Natural killer cell (primary cell): ENCODE data around the gene TBL3. TPM values are rescaled to one million over a fixed set of nuclear protein-coding genes. Genes with fewer than 3 reads are reported as not detected.

Experiments used
- ATAC-seq, 3 donors: fragments of 150-1000 bp in 2 of 3; fragments of 200-7000 bp in 1 of 3; cut with Tn5 transposase; 1 replicate in 1 of 3; 2 replicates in 2 of 3; pipeline ENCODE4 v1.10.0; 2021; ENCODE audit warnings: mild to moderate bottlenecking in 2 of 3, moderate library complexity in 2 of 3
- DNase-seq, 2 donors: peaks; one replicate each; pipeline versions ENCODE4 v3.0.0 to v3.0.0-alpha.2; 2013 to 2021; ENCODE audit warnings: mixed read lengths in 1 of 2
- H3K27ac ChIP-seq: one replicate; pipeline ENCODE4 v1.5.1; 2013; ENCODE audit warnings: mild to moderate bottlenecking, low read length
- H3K27me3 ChIP-seq: one replicate; pipeline ENCODE4 v1.6.1; 2013; ENCODE audit warnings: low read length; ENCODE audit not compliant: control insufficient read depth, insufficient read depth
- H3K36me3 ChIP-seq: one replicate; pipeline ENCODE4 v1.6.1; 2013; ENCODE audit warnings: low read length; ENCODE audit not compliant: control insufficient read depth, insufficient read depth
- H3K4me1 ChIP-seq: one replicate; pipeline ENCODE4 v1.6.1; 2013; ENCODE audit warnings: low read length; ENCODE audit not compliant: control insufficient read depth, insufficient read depth
- H3K4me3 ChIP-seq: one replicate; pipeline ENCODE4 v1.5.1; 2013; ENCODE audit warnings: low read length
- H3K9me3 ChIP-seq: one replicate; pipeline ENCODE4 v1.6.1; 2013; ENCODE audit warnings: low read length; ENCODE audit not compliant: control insufficient read depth, insufficient read depth
- H3K27ac Mint-ChIP-seq, 2 donors: one replicate each; pipeline ENCODE4 v1.8.0; 2022; ENCODE audit warnings: mild to moderate bottlenecking in 2 of 2, mixed read lengths in 2 of 2, moderate library complexity in 1 of 2
- H3K27me3 Mint-ChIP-seq, 2 donors: one replicate each; pipeline ENCODE4 v1.8.0; 2022; ENCODE audit warnings: low read depth in 2 of 2, mixed read lengths in 2 of 2
- H3K36me3 Mint-ChIP-seq: one replicate; pipeline ENCODE4 v1.8.0; 2022; ENCODE audit warnings: mixed read lengths
- H3K4me1 Mint-ChIP-seq, 2 donors: one replicate each; pipeline ENCODE4 v1.8.0; 2022; ENCODE audit warnings: mixed read lengths in 2 of 2
- H3K4me3 Mint-ChIP-seq: one replicate; pipeline ENCODE4 v1.8.0; 2022; ENCODE audit warnings: mild to moderate bottlenecking, moderate library complexity, mixed read lengths
- H3K9me3 Mint-ChIP-seq, 2 donors: one replicate each; pipeline ENCODE4 v1.8.0; 2022; ENCODE audit warnings: mixed read lengths in 2 of 2
- WGBS: methylation state at CpG from one replicate; pipeline ENCODE4 v1.1.7; 2013; ENCODE audit warnings: missing lambda C conversion rate; ENCODE audit not compliant: insufficient coverage; 5-methylcytosine and 5-hydroxymethylcytosine counted together
- intact Hi-C: fragments of 100-400 bp; cut with micrococcal nuclease; formaldehyde crosslinking; loops from one replicate; pipeline ENCODE4 v1.14.2; 2022
- total RNA-seq, 4 donors: library from RNA; stranded (reverse); fragments of 120-200 nt in 1 of 4; gene quantifications; one replicate each; pipeline versions ENCODE4 v1.2.3 to v1.2.4, GENCODE V29; 2013 to 2022
- TF ChIP-seq, protein P1 (sequence below): fragments of 200-600 bp; IDR thresholded peaks from one replicate; pipeline ENCODE4 v1.8.0; 2022; ENCODE audit warnings: antibody characterized with exemption

TBL3 gene
- total RNA-seq, 3 donors from 2014 or later (not counting 1 experiment from before 2014, with no cell fraction given): 25.1 to 28.9 (median 28.1) TPM

DNA sequence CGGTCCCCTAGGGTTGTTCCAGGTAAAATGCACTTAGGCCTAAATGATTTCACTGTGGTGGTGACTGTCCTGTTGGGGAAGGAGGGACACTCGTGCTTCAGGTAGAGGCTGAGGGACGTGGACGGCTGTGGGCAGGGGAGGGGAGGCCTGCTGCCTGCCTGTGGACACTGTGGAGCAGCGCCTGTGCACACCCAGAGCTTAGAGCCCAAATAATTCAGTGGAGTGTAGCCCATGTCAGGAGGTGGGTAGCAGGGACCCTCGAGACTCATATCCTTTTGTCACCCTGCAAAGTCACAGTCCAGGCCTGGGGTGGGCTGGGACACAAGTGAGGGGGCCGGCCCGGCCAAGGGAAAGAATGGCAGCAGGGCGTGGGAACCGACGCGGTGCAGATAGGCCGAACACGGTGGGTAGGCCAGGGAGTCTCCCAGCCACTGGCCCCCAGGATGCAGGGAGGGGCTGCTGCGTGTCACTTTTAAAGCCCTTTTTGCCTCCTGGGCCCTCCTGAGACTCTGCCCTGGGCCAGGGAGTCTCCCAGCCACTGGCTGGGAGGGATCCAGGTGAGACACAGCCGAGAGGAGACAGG lies 54.1 kb downstream of the TBL3 start:
- H3K27ac Mint-ChIP-seq: peak overlapping the region in 1 of 2 donors; percentile 51
- no peaks in the 10 kb centered on the region for H3K36me3 Mint-ChIP-seq
- H3K4me1 ChIP-seq: peaks cover 31% of the 10 kb centered on the region

DNA sequence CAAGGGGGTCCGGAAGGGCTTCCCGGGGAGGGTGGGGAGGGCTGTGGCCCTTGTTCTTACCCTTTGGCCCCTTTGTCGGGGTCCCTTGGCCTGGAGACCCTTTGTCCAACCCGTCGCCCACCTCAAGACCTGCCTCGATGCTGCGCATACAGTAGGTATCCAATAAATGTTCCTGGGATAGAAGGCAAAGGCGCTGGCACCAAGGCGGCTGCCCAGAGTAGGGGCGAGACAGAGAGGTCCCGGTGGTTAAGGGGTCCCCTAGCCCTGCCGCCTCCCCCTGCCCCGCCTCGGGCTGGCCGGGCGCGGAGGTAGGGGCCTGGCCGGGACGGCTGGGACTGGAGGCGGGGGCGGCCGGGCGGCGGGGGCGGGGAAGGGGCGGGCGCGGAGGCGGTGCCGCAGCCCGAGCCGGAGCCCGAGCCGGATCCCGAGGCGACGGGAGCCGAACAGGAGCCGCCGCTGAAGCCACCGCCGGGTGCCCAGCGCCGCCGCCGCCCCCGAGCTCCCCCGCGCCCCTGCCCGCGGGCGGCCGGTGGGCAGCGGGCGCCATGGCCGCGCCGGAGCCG lies 54.7 kb downstream of the TBL3 start, which contains the start of gene NHERF2:
Gene NHERF2 (plus strand): TSS at position 442 of the 563 bp plus-strand sequence. CDS start 104 bp downstream, at position 546.
- peak within 1 kb of the TSS; percentile 78 for H3K4me3 Mint-ChIP-seq
- Histone ChIP-seq H3K27ac (no peak within 1 kb of the TSS), H3K9me3 (no peaks in the 10 kb centered on the region), H3K36me3 (no peaks in the 10 kb centered on the region), H3K4me3 (peak within 1 kb of the TSS; percentile 24), H3K4me1 (peaks cover 31% of the 10 kb centered on the region), H3K27me3 (peaks cover 10% of the 10 kb centered on the region)
- ATAC-seq (peak in 2 of 3 donors; percentile 22 to 28), DNase-seq (peak in 1 of 2 donors; percentile 61)
- peaks cover 8 to 21% of the 10 kb centered on the region in 2 donors for H3K4me1 Mint-ChIP-seq
- no peaks in the 10 kb centered on the region for H3K9me3 Mint-ChIP-seq
- 10% methylated on average over 59 of the region's 59 CpGs for WGBS
- TF ChIP-seq, protein P1, sequence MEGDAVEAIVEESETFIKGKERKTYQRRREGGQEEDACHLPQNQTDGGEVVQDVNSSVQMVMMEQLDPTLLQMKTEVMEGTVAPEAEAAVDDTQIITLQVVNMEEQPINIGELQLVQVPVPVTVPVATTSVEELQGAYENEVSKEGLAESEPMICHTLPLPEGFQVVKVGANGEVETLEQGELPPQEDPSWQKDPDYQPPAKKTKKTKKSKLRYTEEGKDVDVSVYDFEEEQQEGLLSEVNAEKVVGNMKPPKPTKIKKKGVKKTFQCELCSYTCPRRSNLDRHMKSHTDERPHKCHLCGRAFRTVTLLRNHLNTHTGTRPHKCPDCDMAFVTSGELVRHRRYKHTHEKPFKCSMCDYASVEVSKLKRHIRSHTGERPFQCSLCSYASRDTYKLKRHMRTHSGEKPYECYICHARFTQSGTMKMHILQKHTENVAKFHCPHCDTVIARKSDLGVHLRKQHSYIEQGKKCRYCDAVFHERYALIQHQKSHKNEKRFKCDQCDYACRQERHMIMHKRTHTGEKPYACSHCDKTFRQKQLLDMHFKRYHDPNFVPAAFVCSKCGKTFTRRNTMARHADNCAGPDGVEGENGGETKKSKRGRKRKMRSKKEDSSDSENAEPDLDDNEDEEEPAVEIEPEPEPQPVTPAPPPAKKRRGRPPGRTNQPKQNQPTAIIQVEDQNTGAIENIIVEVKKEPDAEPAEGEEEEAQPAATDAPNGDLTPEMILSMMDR: no peak
- peaks cover 0 to 9% of the 10 kb centered on the region in 2 donors for H3K27me3 Mint-ChIP-seq
- H3K36me3 Mint-ChIP-seq: no peaks in the 10 kb centered on the region
- H3K27ac Mint-ChIP-seq: peak within 1 kb of the TSS in 1 of 2 donors; percentile 51
- intact Hi-C loops: loop anchor here (10.0 kb wide), 1 partner anchor 238 kb away; the partner anchor contains the start of gene RNPS1

More for the DNA sequence above, 54.1 kb downstream of the TBL3 start:
- no peaks in the 10 kb centered on the region for H3K9me3 ChIP-seq
- intact Hi-C loops: loop anchor here (10.0 kb wide), 1 partner anchor 239 kb away; the partner anchor contains the start of gene RNPS1
- DNase-seq (no peak), ATAC-seq (no peak)
- TF ChIP-seq, protein P1: no peak
- Mint-ChIP-seq H3K27me3 (peaks cover 0 to 13% of the 10 kb centered on the region in 2 donors), H3K4me1 (peaks cover 8 to 21% of the 10 kb centered on the region in 2 donors), H3K9me3 (no peaks in the 10 kb centered on the region), H3K4me3 (peak overlapping the region; percentile 66)
- WGBS: 93% methylated on average over 16 of the region's 16 CpGs
- no peaks in the 10 kb centered on the region for H3K36me3 ChIP-seq
- no peak overlapping the region for H3K4me3 ChIP-seq
- H3K27ac ChIP-seq: no peak overlapping the region
- peaks cover 11% of the 10 kb centered on the region for H3K27me3 ChIP-seq

DNA sequence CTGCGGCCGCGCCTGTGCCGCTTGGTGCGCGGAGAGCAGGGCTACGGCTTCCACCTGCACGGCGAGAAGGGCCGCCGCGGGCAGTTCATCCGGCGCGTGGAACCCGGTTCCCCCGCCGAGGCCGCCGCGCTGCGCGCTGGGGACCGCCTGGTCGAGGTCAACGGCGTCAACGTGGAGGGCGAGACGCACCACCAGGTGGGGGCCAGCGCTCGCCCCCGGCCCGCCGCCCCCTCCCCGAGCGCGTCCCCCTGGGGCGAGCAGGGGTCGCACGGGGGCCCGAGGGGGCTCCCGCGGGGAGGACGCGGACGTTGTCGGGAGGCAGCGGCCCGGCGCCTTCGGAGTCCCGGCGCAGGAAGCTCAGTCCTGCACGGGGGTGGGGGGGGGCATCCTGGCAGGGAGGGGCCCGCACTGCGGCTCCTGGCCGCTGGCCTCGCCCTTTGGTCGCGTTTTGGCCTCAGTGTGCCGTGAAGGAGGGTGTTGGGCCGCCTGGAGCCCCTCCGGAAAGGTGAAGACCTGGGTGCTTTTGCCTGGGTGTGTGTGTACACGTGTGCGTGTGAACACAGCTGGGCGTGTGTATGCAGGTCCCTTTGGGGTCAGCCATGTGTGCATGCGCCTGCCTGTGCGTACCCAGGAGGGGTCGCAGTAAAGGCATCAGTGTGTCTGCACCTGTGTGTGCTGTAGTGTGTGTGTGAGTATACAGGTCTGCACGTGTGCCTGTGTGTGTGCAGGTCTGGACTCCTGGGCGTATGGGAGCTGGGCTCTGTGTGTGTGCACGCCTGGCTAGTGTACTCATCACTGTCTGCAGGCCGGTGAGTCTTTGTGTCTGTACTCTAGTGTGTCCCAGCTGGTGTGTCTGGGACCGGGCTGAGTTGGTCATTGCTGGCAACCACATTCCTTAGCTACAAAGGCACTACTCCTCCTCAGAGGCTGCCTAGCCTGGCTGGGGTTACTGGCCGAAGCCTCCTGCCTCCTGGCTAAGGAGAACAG lies 55.5 kb downstream of the TBL3 start:
- Mint-ChIP-seq H3K9me3 (no peaks in the 10 kb centered on the region), H3K27ac (no peak overlapping the region), H3K4me3 (peak overlapping the region; percentile 78), H3K27me3 (peaks cover 0 to 4% of the 10 kb centered on the region in 2 donors), H3K36me3 (no peaks in the 10 kb centered on the region), H3K4me1 (peaks cover 8 to 21% of the 10 kb centered on the region in 2 donors)
- peaks cover 7% of the 10 kb centered on the region for H3K27me3 ChIP-seq
- ATAC-seq (peak in 2 of 3 donors; percentile 17 to 21), DNase-seq (peak in 1 of 2 donors; percentile 54)
- H3K36me3 ChIP-seq: no peaks in the 10 kb centered on the region
- intact Hi-C loops: loop anchor here (10.0 kb wide), 1 partner anchor 237 kb away; the partner anchor contains the start of gene RNPS1
- 9% methylated on average over 76 of the region's 76 CpGs for WGBS
- H3K4me1 ChIP-seq: peaks cover 31% of the 10 kb centered on the region
- H3K9me3 ChIP-seq: no peaks in the 10 kb centered on the region
- TF ChIP-seq, protein P1: no peak
- H3K4me3 ChIP-seq: peak overlapping the region; percentile 24
- H3K27ac ChIP-seq: no peak overlapping the region
